Activated CD4-positive, alpha-beta T cell treated with anti-CD3 and anti-CD28 coated beads for 36 hours (primary cell): ENCODE data around the gene UGT2A1. TPM values are rescaled to one million over a fixed set of nuclear protein-coding genes. Genes with fewer than 3 reads are reported as not detected.
"Not testable (repeated sequence)": the region's sequence is repeated elsewhere in the genome, so short reads cannot be mapped to it uniquely, and the experiment has no call there.

ENCODE experiments used
- ATAC-seq: fragments of 200-7000 bp; cut with Tn5 transposase; one replicate; pipeline ENCODE4 v1.10.0; 2021; ENCODE audit warnings: mild to moderate bottlenecking, moderate library complexity
- CTCF ChIA-PET: fragments of 350-600 bp; sonication (Branson Sonifier 250); formaldehyde crosslinking; loops from one replicate; lab custom pipeline; 2021; ENCODE audit warnings: antibody characterized with exemption; lab: Charles Lee
- POLR2A ChIA-PET: fragments of 350-600 bp; sonication (Branson Sonifier 250); formaldehyde crosslinking; loops from one replicate; lab custom pipeline; 2021; ENCODE audit warnings: antibody characterized with exemption, inconsistent platforms; lab: Charles Lee
- DNase-seq: peaks from one replicate; pipeline ENCODE4 v3.0.0-alpha.2; 2020
- H3K27ac Mint-ChIP-seq: one replicate; pipeline ENCODE4 v1.8.0; 2021; ENCODE audit warnings: mixed read lengths
- H3K27me3 Mint-ChIP-seq: one replicate; pipeline ENCODE4 v1.8.0; 2021; ENCODE audit warnings: mixed read lengths
- H3K36me3 Mint-ChIP-seq: one replicate; pipeline ENCODE4 v1.8.0; 2021; ENCODE audit warnings: low read depth, mixed read lengths
- H3K4me1 Mint-ChIP-seq: one replicate; pipeline ENCODE4 v1.8.0; 2021; ENCODE audit warnings: mixed read lengths
- H3K4me3 Mint-ChIP-seq: one replicate; pipeline ENCODE4 v1.8.0; 2021; ENCODE audit warnings: mild to moderate bottlenecking, moderate library complexity, mixed read lengths
- H3K9me3 Mint-ChIP-seq: one replicate; pipeline ENCODE4 v1.8.0; 2021; ENCODE audit warnings: low read depth, mixed read lengths
- intact Hi-C, 2 experiments: fragments of 100-400 bp; cut with DNase I in 1 of 2; cut with micrococcal nuclease in 1 of 2; formaldehyde crosslinking; loops; one replicate each; pipeline versions ENCODE4 v1.14.2 to v1.15.1; 2022 to 2024; cut with DNase I, micrococcal nuclease
- total RNA-seq, 2 experiments: library from RNA; stranded (reverse); gene quantifications; one replicate each; pipeline ENCODE4 v1.2.3, GENCODE V29; 2021

Gene UGT2A1
- not detected for total RNA-seq

DNA sequence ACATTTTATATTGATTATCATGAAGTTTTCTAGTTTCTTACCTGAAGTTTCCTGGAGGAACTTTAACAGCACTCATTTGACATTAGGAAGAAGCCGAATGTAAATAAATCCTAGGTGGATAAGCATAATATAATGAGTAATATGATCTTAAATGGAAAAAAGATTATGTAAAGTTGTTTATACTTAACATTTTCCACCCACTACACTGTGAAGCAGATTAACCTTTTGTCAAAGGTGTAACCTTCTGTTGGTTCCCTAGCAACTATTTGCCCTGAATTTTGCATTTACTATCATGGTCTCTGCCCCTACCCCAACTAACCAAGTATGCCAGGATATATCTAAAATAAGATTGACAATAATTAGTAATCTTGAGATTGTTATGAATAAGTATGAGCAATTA lies at the start of gene UGT2A1:
Gene UGT2A1, minus strand, starts transcription at position 101 of the 400 bp plus-strand sequence. CDS start 5,603 bp downstream, outside the sequence.
- intact Hi-C loops: no loop called here
- H3K27ac Mint-ChIP-seq: no peak within 1 kb of the TSS
- POLR2A ChIA-PET: no interaction called here

GRCh38 chr4:69702201-69702600 lies 49.2 kb upstream of the UGT2A1 start:
- H3K9me3 Mint-ChIP-seq: peaks cover 5% of the 10 kb centered on the region
- DNase-seq (no peak), ATAC-seq (no peak)
- POLR2A ChIA-PET: no interaction called here
- no peak overlapping the region for H3K4me3 Mint-ChIP-seq
- H3K4me1 Mint-ChIP-seq: no peaks in the 10 kb centered on the region
- no peaks in the 10 kb centered on the region for H3K27me3 Mint-ChIP-seq
- H3K36me3 Mint-ChIP-seq: no peaks in the 10 kb centered on the region
- CTCF ChIA-PET: no interaction called here
- H3K27ac Mint-ChIP-seq: no peak overlapping the region
- intact Hi-C loops: no loop called here

More for the DNA sequence above, at the start of gene UGT2A1:
- H3K9me3 Mint-ChIP-seq: no peaks in the 10 kb centered on the region
- no peaks in the 10 kb centered on the region for H3K4me1 Mint-ChIP-seq
- ATAC-seq (no peak), DNase-seq (no peak)
- CTCF ChIA-PET: no interaction called here
- no peaks in the 10 kb centered on the region for H3K36me3 Mint-ChIP-seq
- no peak within 1 kb of the TSS for H3K4me3 Mint-ChIP-seq
- no peaks in the 10 kb centered on the region for H3K27me3 Mint-ChIP-seq

DNA sequence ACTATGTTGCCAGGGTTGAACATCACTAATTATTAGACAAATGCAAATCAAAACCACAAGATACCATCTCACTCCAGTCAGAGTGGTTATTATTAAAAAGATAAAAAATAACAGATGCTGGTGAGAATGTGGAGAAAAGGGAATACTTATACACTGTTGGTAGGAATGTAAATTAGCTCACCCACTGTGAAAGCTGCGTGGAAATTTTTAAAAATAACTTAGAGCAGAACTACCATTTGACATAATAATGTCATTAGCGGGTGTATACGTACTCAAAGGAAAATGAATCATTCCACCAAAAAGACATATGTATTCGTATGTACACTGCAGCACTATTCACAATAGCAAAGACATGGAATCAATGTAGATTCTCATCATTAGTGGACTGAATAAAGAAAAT lies 48.6 kb upstream of the UGT2A1 start:
- POLR2A ChIA-PET: no interaction called here
- CTCF ChIA-PET: interaction anchor here (0.6 kb wide), 1 partner anchor 1163 kb away, joined by 3 read pairs; no protein-coding TSS in a partner anchor
- ATAC-seq (no peak), DNase-seq (no peak)
- H3K36me3 Mint-ChIP-seq: no peaks in the 10 kb centered on the region
- H3K27me3 Mint-ChIP-seq: no peaks in the 10 kb centered on the region
- H3K4me3 Mint-ChIP-seq: no peak overlapping the region
- H3K9me3 Mint-ChIP-seq: peaks cover 5% of the 10 kb centered on the region
- no peaks in the 10 kb centered on the region for H3K4me1 Mint-ChIP-seq
- H3K27ac Mint-ChIP-seq: no peak overlapping the region
- intact Hi-C loops: no loop called here

GRCh38 chr4:69697536-69698242 lies 44.6 kb upstream of the UGT2A1 start:
- POLR2A ChIA-PET: no interaction called here
- Mint-ChIP-seq H3K27ac (no peak overlapping the region), H3K36me3 (no peaks in the 10 kb centered on the region), H3K9me3 (peaks cover 5% of the 10 kb centered on the region), H3K27me3 (no peaks in the 10 kb centered on the region), H3K4me3 (no peak overlapping the region), H3K4me1 (no peaks in the 10 kb centered on the region)
- DNase-seq (no peak), ATAC-seq (no peak)
- intact Hi-C loops: no loop called here
- CTCF ChIA-PET: no interaction called here

- ChIA-PET CTCF (interaction anchor here (0.7 to 2.1 kb wide), 6 partner anchors 9 to 494 kb away, joined by 3 to 23 read pairs (median 5); no protein-coding TSS in a partner anchor), POLR2A (no interaction called here)
- H3K36me3 Mint-ChIP-seq: no peaks in the 10 kb centered on the region
- DNase-seq: no peak
- intact Hi-C loops: loop anchor here (1.0 to 5.0 kb wide), 7 partner anchors 134 to 869 kb away; no protein-coding TSS in a partner anchor
- no peak for ATAC-seq
- peaks cover 4% of the 10 kb centered on the region for H3K4me1 Mint-ChIP-seq
- H3K27ac Mint-ChIP-seq: no peak overlapping the region
- H3K27me3 Mint-ChIP-seq: no peaks in the 10 kb centered on the region
- no peak overlapping the region for H3K4me3 Mint-ChIP-seq
- no peaks in the 10 kb centered on the region for H3K9me3 Mint-ChIP-seq
Measured at GRCh38 chr4:69689599-69689998, 36.6 kb upstream of the UGT2A1 start.

GRCh38 chr4:69684804-69685203 lies 31.8 kb upstream of the UGT2A1 start:
- intact Hi-C loops: loop anchor here (5.0 kb wide), 2 partner anchors 368 to 822 kb away; no protein-coding TSS in a partner anchor
- DNase-seq (no peak), ATAC-seq (no peak)
- H3K36me3 Mint-ChIP-seq: no peaks in the 10 kb centered on the region
- POLR2A ChIA-PET: no interaction called here
- H3K4me1 Mint-ChIP-seq: peaks cover 3% of the 10 kb centered on the region
- no peaks in the 10 kb centered on the region for H3K9me3 Mint-ChIP-seq
- H3K4me3 Mint-ChIP-seq: no peak overlapping the region
- H3K27ac Mint-ChIP-seq: no peak overlapping the region
- H3K27me3 Mint-ChIP-seq: no peaks in the 10 kb centered on the region
- CTCF ChIA-PET: interaction anchor here (1.3 to 1.9 kb wide), 2 partner anchors 139 to 196 kb away, joined by 5 to 6 read pairs; no protein-coding TSS in a partner anchor

- peaks cover 4% of the 10 kb centered on the region for H3K27me3 Mint-ChIP-seq
- DNase-seq: no peak
- H3K27ac Mint-ChIP-seq: no peak overlapping the region
- ChIA-PET POLR2A (no interaction called here), CTCF (interaction anchor here (1.5 kb wide), 1 partner anchor 11 kb away, joined by 4 read pairs; no protein-coding TSS in a partner anchor)
- no peaks in the 10 kb centered on the region for H3K9me3 Mint-ChIP-seq
- intact Hi-C loops: no loop called here
- no peak overlapping the region for H3K4me3 Mint-ChIP-seq
- no peaks in the 10 kb centered on the region for H3K36me3 Mint-ChIP-seq
- H3K4me1 Mint-ChIP-seq: no peaks in the 10 kb centered on the region
- ATAC-seq: no peak
Measured at GRCh38 chr4:69668680-69669079, 15.6 kb upstream of the UGT2A1 start.

DNA sequence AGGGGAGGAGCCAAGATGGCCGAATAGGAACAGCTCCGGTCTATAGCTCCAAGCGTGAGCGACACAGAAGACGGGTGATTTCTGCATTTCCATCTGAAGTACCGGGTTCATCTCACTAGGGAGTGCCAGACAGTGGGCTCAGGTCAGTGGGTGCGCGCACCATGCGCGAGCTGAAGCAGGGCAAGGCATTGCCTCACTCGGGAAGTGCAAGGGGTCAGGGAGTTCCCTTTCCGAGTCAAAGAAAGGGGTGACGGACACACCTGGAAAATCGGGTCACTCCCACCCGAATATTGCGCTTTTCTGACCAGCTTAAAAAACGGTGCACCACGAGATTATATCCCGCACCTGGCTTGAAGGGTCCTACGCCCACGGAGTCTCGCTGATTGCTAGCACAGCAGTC lies 11.0 kb upstream of the UGT2A1 start:
- H3K4me1 Mint-ChIP-seq, H3K27me3 Mint-ChIP-seq, H3K27ac Mint-ChIP-seq, ATAC-seq, DNase-seq, intact Hi-C loops, H3K9me3 Mint-ChIP-seq, H3K4me3 Mint-ChIP-seq, CTCF ChIA-PET, POLR2A ChIA-PET, H3K36me3 Mint-ChIP-seq: not testable (repeated sequence)

DNA sequence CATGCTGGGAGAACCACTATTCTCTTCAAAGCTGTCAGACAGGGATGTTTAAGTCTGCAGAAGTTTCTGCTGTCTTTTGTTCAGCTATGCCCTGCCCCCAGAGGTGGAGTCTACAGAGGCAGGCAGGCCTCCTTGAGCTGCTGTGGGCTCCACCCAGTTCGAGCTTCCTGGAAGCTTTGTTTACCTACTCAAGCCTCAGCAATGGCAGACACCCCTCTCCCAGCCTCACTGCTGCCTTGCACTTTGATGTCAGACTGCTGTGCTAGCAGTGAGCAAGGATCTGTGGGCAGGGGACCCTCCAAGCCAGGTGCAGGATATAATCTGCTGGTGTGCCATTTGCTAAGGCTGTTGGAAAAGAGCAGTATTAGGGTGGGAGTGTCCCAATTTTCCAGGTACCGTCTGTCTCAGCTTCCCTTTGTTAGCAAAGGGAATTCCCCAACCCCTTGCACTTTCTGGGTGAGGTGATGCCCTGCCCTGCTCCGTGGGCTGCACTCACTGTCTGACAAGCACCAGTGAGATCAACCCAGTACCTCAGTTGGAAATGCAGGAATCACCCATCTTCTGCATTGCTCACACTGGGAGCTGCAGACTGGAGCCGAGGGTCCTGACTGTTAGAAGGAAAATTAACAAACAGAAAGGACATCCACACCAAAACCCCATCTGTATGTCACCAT lies 8.2 kb upstream of the UGT2A1 start:
- H3K27me3 Mint-ChIP-seq, ATAC-seq, POLR2A ChIA-PET, H3K4me3 Mint-ChIP-seq, H3K36me3 Mint-ChIP-seq, H3K9me3 Mint-ChIP-seq, intact Hi-C loops, H3K27ac Mint-ChIP-seq, H3K4me1 Mint-ChIP-seq: not testable (repeated sequence)
- DNase-seq: peak; percentile 20
- CTCF ChIA-PET: interaction anchor here (0.6 kb wide), 1 partner anchor 74 kb away, joined by 3 read pairs; no protein-coding TSS in a partner anchor

DNA sequence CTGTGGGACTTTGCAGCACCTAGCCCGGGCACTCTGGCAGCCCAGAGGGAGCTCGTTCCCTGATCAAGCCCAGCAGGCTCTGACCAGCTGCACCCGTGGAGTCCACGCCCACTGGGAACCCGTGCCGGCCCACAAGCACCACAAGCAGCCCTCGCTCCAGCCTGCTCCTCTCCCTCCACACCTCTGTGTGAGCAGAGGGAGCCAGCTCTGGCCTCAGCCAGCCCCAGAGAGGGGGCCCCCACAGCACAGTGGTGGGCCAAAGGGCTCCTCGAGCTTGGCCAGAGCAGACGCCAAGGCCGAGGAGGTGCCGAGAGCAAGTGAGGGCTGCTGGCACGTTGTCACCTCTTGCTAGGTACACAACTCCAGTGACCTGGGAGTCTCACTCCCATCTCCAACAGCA lies 5.1 kb upstream of the UGT2A1 start:
- Mint-ChIP-seq H3K36me3 (peaks cover 2% of the 10 kb centered on the region), H3K4me3 (no peak overlapping the region), H3K4me1 (peaks cover 4% of the 10 kb centered on the region), H3K9me3 (peaks cover 4% of the 10 kb centered on the region), H3K27ac (no peak overlapping the region), H3K27me3 (no peaks in the 10 kb centered on the region)
- intact Hi-C loops: no loop called here
- DNase-seq: no peak
- ChIA-PET POLR2A (no interaction called here), CTCF (interaction anchor here (1.4 kb wide), 1 partner anchor 10 kb away, joined by 4 read pairs; no protein-coding TSS in a partner anchor)
- ATAC-seq: no peak

DNA sequence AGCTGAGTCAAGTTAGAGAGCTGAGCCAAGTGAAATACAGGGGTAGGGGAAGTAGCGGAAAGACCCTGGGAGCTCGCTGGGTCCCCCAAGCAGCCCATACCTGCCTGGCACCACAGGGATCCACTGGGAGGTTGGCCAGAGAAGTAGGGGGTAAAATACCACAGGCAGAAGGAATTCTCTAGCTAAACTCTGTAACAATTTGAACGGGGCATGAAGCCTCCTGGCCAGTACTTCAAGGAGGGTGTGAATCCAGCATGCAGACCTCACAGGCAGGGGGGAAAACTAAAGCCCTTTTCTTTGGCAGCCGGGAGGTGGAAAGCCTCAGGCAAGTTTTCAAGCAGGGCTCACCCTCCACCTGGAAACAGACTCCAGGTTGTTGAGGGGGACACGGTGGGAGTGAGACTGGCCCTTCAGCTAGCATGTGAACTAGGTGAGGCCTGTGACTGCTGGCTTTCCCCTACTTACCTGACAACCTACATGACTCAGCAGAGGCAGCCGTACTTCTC lies 3.7 kb upstream of the UGT2A1 start:
- Mint-ChIP-seq H3K36me3 (no peaks in the 10 kb centered on the region), H3K4me1 (peaks cover 4% of the 10 kb centered on the region), H3K4me3 (no peak overlapping the region), H3K27ac (no peak overlapping the region), H3K9me3 (no peaks in the 10 kb centered on the region), H3K27me3 (no peaks in the 10 kb centered on the region)
- no peak for DNase-seq
- intact Hi-C loops: no loop called here
- CTCF ChIA-PET: interaction anchor here (0.5 to 1.0 kb wide), 2 partner anchors 10 to 90 kb away, joined by 3 read pairs; no protein-coding TSS in a partner anchor
- POLR2A ChIA-PET: no interaction called here
- ATAC-seq: no peak
